Fibroblast of villous mesenchyme (primary cell): Measurements from ENCODE around the gene FMNL2. TPM values are rescaled to one million over a fixed set of nuclear protein-coding genes. Genes with fewer than 3 reads are reported as not detected.
A peak's percentile ranks its signal among the peaks of the same experiment; 100 is the strongest.

Source experiments
- DNase-seq: peaks from one replicate; pipeline ENCODE4 v3.0.0-alpha.2; 2010; ENCODE audit warnings: low read depth
- H3K4me3 ChIP-seq: 2 replicates; pipeline ENCODE4 v1.5.1; 2011; ENCODE audit warnings: low read depth, mild to moderate bottlenecking, low read length
- CTCF ChIP-seq: IDR thresholded peaks from 2 replicates; pipeline ENCODE4 v1.5.1; 2012; ENCODE audit warnings: low read depth, mild to moderate bottlenecking, low read length; ENCODE audit not compliant: insufficient read depth
- total RNA-seq: library from RNA; depleted of rRNA; stranded (reverse); fragments of >200 nt; gene quantifications from 2 replicates; pipeline ENCODE4 v1.2.3, GENCODE V29; 2012

The FMNL2 gene
- total RNA-seq, 1 donor: 17.3 TPM

- DNase-seq: no peak
- no peak for TF ChIP-seq CTCF
- H3K4me3 ChIP-seq: peak overlapping the region; percentile 83
Measured at GRCh38 chr2:152337511-152337903, 2.5 kb downstream of the FMNL2 start.

- TF ChIP-seq CTCF: no peak
- no peak for DNase-seq
- no peak overlapping the region for H3K4me3 ChIP-seq
Measured at GRCh38 chr2:152339556-152340286, 4.7 kb downstream of the FMNL2 start.

GRCh38 chr2:152342259-152343046 is 7.5 kb downstream of the FMNL2 start:
- DNase-seq: no peak
- H3K4me3 ChIP-seq: no peak overlapping the region
- TF ChIP-seq CTCF: no peak

GRCh38 chr2:152343426-152343825 is 8.5 kb downstream of the FMNL2 start:
- H3K4me3 ChIP-seq: no peak overlapping the region
- DNase-seq: no peak
- TF ChIP-seq CTCF: no peak

GRCh38 chr2:152344579-152345195 is 9.7 kb downstream of the FMNL2 start:
- no peak for DNase-seq
- no peak overlapping the region for H3K4me3 ChIP-seq
- TF ChIP-seq CTCF: no peak

- no peak for DNase-seq
- TF ChIP-seq CTCF: no peak
- no peak overlapping the region for H3K4me3 ChIP-seq
Measured at GRCh38 chr2:152347076-152347475, 12.1 kb downstream of the FMNL2 start.
